ENCODE measurements around the gene CFAP100.

The CFAP100 gene

DNA sequence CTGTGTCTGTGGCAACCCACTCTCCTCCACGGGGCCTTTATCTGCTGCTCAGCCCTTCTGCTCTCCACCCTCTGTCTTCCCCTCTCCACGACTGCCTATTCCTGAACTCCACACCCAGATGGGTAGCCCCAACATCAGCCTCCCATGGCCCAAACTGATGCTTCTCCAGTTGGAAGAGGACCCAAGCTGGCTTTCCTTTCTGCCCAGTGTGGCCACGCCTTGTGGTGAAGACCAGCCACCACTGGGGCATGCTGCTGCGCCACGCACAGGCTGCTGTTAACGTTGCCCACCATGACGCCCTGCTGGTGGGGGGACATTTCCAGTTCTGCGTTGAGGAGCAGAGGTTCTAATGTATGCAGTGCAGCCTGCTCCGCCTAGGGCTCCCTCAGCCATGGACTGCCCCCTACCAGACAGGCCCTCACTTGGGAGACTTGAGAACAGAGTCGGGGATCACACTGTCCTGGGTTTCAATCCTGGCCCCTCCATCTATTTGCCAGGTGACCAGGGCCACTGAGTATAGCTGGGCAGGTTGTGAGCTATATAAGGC lies 26.9 kb downstream of the CFAP100 start:
- no peak for DNase-seq (ENCODE audit: low read depth)

DNA sequence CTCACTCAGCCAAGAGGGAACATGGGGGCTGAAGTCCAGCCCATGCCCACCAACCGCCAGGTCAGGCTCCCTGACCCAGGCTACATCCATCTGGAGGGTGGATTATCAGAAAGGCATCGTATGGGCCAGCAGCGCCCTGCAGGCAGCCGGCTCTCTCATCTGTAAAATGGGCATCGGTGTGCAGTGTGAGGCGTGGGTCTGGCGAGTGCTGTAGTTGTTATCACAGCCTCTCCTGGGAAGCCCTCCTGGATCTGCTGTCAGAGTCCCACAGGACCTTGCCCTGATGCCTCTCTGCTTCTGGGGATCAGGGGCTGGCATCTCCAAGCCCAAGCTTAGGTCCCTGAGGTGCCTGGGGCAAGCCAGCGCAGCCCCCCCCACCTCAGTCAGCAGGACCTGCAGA lies 27.4 kb downstream of the CFAP100 start:
- no peak for DNase-seq (ENCODE audit: low read depth)

DNA sequence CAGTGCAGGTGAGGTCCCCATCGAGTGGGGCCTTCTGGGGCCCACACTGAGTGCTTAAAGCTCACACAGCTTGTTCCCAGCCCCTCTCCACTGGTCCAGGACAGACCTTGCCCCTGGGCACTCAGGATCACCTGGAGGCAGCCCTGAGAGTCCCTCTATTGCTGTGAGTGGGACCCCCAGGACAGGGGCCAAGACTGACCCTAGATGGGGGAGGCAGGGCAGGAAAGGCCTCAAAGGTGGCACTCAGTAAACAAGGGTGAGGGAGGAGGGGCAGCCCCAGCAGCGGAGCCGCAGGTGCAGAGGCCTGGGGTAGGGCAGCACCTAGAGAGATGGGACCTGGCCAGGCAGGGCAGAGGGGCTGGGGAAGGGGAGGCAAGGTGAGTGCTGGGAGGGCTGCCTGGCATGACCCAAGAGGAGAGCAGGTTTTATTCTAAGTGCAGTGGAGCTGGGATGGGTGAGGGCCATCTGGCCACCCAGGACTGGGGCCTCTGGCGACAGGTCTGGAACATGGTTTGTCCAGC lies 27.9 kb downstream of the CFAP100 start:
- no peak for DNase-seq (ENCODE audit: low read depth)

DNA sequence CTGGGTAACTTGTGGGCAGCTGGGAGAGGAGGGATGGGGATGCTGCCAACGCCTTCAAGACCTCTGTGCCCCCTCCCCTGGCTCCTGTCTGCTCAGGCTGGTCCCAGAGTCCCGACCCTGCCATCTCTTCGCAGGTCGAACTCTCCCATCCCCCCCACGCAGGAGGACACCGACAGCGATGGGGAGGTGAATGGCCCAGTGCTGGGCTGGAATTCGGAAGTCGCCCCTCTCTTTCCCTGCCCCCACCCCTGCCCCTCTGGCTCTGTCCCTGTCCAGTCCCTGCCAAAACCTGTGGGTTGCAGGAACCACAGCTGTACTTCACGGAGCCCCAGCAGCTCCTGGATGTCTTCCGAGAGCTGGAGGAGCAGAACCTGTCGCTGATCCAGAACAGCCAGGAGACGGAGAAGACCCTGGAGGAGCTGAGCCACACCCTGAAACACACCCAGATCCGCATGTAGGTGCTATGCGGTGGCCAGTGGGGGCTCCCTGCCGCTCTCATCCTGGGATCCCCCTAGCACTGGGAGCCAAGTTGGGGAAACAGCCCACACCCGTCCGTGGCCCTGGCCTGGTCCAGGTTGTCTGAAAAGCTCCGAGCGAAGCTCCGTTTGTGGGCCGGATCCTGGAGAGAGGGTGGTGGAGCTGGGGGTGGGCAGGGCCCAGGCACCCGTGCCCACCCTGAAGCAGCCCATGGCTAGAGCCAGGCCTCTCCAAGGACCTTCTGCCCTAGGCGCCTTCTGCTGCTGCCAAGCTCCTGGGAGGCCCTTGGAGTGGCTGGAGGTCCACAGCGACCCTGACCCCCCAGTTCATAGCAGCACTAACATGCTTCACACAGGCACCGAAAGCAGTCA lies 28.7 kb downstream of the CFAP100 start:
- no peak for DNase-seq (ENCODE audit: low read depth)

DNA sequence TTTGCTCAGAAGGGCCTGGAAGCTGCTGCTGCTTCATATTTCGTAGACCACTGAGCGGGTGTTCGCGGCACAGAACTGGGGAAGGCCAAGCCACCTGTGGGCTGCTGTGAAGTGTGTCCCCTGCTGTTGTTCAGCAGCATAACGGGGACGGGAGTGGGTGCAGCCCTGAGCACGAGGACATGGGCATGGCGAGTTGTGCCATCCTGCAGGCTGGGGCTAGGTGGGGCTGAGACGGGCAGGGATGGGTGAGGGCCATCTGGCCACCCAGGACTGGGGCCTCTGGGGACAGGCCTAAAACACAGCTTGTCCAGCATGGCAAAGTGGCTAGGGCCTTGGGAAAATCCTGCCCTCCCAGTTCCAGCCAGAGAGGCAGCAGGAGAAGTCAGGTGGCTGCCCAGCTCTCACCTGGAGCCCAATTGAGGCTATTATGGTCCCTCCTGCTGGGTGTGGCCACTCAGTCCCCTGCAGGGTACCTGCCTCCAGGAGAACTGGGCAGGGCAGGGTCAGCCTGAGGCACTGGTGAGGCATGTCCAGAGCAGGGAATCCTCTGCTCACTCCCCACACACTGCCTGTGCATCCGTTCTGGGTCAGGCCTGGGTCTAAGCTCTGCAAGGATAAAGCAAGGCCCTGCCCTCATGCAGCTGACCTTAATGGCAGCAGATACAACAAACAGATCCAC lies 29.5 kb downstream of the CFAP100 start:
- DNase-seq (ENCODE audit: low read depth), result no peak

DNA sequence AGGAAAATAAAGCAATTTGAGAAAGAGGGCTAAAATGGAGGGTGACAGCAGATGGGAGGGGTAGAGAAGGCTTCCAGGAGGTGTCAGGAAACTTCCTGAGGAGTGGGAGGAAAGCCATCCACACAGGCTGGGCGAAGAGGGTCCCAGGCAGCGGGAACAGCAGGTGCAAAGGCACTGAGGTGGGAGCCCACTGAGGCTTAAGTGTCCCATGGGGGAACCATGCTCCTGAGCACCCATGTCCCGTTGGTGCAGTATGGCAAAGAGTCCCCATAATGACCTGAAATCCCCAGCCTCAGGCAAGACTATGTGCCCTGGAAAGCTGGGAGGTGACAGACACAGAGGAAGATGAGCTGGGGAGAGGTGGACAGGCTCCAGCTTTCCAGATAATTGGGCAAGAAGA lies 30.0 kb downstream of the CFAP100 start:
- no peak for DNase-seq (ENCODE audit: low read depth)

DNA sequence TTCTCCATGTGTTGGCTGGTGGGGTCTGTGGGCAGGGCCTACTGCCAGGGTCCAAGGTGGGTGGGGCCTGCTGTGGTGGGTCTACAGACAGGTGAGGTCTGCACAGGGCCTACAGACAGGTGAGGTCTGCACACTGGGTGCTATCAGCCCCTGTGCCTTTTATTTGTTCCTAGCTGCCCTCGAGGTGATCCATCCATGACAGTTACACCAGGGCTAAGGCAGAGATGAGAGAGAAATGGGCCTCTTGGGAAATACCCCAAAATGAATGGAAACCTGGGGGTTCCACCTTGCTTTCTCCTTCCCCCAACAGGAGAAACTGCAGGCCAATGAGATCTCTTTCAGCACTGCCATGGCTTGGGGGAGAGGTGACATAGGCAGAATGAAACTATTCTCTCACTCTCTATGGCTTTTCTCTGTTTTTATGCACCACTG lies 36.4 kb downstream of the CFAP100 start:
- DNase-seq (ENCODE audit: low read depth), result no peak

DNA sequence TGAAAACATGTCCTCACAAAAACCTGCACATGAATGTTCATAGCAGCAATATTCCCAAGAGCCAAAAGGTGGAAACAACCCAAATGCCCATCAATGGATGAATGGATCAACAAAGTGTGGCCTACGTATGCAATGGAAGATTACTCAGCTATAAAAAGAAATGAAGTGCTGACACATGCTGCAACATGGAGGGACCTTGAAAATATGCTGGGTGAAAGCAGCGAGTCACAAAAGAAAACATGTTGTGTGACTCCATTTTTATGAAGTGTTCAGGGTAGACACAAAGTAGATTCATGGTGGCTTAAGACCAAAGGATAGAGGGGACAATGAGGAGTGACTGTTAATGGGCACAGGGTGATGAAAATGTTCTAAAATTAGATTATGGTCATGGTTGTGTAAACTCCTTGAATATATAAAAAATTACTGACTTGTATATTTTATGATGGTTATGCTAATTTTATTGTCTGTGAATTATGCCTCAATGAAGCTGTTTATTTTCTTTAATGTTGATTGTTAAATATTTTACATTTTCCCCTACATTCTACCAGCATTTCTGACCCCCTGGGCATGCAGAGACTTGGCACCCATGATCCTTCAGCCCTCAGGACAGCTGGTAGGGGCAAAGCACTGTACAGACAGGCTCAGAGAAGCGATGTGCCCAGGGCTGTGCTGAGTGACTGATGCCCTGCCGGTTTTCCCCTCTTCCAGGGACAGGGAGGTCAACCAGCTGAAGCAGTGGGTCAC lies 37.8 kb downstream of the CFAP100 start:
- no peak for DNase-seq (ENCODE audit: low read depth)

DNA sequence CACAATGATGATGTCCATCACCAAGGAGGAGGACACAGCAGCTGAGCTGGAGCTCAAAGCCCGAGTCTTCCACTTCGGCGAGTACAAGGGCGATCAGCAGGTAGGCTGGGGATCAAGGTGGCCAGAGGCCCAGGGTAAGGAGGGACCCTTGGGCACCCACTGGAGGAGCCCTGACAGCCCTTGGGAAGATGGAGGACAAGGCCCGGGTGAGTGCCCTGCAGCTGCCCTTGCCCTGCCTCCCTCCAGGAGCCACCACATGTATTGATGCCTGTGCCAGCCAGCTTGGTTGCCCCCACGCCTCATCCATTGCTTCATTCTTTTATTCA lies 38.4 kb downstream of the CFAP100 start:
- DNase-seq (ENCODE audit: low read depth), result no peak

DNA sequence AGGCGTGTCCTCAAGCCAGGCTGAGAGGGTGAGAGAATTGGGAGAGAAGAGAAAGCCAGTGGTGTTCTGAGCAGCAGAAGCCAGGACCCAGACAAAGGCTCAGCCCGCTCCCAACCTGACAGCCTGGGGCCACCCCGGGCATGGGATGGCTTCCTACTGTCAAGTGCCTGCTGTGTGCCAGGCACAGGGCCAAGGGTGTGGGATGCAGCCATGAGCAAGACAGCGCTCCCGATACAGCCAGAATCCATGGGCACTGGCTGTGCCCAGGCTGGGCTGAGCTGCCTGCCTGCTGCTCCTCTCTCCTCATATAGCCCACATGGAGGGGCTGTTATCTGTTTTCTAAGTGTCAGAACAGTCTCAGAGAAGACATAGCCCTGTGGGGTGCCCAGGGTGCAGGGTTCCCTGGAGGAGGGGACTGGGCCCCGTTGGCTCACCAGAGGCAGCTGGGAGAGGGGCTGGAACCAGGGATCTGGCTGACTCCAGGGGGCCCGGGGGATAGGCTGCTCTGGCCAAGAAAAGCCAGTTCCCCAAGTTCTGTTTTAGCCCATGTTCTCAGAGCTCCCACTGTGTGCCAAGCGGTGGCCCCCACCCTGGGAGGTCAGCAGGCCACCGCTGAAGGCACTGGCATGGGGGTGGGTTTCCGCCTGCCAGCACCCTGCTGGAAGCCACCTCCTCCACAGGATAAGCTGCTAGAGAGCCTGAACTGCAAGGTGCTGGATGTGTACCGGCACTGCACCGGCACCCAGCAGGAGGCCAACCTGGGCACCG lies 39.0 kb downstream of the CFAP100 start:
- DNase-seq (ENCODE audit: low read depth), result no peak

DNA sequence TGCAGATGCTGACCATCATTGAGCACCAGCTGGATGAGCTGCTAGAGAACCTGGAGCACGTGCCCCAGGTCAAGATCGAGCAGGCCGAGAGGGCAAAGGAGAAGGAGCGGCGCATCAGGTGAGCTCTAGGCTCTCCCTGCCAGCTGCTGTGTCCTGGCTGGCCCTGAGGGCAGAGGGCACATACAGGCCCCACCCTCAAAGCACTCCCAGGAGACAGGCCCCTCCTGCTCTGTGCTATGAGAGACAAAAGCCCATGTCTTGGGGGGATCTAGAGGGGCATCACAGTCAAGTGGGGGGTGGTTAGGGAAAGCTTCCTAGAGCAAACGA lies 39.5 kb downstream of the CFAP100 start:
- DNase-seq (ENCODE audit: low read depth), result no peak

DNA sequence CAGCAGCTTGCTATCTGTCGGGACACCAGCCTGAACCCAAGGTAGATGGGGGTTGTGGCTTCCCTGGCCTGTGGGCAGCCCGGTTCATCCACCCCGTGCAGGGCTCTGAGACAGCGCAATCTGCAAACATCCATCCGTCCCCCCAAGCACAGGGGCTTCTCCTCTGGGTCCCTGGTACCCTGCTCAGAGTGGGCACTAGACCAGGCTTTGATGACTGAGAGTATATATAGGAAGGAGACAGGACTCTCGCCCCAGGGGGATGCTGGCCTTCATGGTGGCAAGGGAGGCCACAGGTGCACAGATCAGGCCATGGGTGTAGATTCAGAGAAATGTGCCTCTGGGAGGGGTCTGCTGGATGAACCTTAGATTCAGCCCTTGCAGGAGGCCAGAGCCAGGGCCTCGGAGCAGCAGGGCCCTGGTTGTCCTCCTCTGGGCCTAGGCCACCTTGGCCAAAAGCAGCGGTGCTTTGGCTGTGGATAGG lies 40.3 kb downstream of the CFAP100 start:
- no peak for DNase-seq (ENCODE audit: low read depth)

DNA sequence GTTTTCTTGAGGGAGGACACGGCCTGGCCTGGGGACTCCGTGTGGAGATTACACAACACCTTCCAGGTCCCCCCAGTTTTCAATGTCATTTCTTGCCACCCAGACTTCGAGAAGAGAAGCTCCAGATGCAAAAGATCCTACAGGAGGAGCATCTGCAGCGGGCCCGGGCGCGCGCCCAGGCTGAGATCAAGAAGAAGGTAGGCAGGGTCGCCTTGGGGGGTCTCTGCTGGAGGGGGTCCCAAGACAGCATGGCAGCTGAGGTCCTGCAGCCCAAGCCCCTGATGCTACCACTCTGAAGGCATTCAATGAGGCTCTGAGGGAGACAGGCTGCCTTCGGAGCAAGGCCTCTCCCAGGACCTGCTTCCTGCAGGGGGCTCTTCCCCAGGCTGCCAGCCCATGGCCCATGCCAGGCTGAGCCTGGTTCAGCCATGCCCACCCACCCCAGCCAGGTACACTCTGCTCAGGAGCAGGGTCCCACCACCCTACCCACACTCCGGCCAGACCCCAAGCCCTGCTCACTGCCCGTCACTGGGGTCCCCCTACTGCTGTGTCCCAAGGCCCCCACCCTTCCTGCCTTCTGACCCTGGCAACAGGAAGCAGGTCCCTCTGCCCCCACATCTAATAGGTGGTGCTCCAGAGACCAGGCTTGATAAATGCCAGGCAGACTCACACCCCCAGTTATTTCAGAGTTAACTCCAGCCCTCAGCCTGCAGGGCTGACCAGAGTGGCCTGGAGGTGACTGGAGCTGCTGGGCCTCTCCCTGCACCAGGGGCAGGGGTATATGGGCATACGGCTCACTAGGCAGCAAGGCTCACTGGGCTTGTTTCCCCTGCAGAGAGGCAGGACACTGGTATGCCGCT lies 41.0 kb downstream of the CFAP100 start:
- DNase-seq (ENCODE audit: low read depth), result no peak

DNA sequence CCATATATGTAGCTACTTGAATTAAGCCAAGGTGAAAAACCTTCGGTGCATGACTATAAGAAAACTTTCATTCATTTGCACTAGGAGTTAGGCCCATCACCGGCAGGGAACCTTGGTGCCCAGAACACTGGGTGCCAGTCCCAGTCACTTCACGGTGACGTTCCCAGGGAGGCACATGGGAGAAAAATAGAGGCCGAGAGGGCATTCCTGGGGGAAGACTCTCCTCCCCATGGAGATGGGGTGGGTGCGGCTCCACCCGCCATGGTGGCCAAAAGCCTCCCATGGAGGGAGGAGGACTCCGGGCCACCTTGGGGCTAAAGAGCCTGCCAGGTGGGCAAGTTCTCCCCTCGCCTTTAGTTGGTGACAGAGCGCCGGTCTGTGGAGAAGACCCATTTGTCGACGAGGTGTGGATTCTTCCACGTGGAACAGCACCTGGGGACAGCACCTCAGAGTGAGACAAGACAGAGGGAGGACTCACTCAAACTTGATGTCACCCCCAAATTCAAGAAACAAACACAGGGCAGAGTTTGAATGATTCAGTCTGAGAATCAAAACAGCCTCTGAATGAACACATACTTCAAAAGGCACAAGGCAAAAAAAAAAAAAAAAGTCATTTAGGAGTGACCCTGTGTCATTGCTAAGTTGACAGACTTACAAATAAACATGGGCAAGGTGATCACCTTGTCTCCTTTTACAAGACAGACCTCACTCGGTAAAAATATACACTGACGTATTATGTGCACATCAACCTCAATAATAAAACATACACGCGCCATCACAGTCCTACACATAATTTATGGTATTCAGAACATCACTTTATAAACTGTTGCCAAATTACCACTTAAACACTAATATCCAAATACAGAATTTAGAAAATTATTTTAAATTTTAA lies 42.4 kb downstream of the CFAP100 start:
- DNase-seq (ENCODE audit: low read depth), result no peak

DNA sequence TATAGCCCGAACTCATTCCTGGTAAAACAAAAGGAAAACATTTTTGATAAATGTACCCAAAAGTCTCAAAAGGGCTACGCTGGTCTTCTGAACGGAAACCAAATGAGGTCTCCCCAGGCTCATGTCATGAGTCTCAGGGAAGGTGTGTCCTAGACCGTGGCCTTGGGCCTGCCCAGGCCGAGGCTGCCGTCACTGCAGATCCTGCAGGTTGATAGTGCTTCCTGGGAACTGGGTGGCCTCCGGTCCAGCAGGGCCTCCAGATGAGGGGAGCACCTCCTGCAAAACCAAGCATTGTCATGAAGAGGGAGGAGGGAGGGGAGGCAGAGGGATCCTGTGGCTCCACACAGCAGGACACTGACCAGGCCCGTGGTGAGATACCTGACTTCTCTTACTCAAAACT lies 43.5 kb downstream of the CFAP100 start:
- DNase-seq (ENCODE audit: low read depth), result no peak

DNA sequence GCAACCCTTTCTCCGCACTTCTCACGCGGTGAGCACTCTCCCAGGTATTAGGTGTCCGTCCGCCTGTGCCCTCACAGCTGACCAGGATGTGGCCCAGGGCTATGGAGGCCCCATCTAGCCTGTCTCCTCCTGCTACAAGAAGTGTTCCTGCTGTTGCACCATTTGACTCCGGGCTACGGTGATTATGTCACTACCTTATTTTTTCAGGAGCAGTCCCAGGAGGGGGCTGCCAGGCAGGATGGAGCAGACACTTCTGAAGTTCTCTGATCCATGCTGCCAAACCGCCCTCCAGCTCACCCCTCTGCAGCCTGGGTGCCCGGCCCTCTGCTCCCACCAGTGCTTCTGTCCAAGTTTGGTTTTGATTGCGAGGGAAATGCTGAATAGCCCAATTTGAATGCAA lies 44.0 kb downstream of the CFAP100 start:
- no peak for DNase-seq (ENCODE audit: low read depth)

DNA sequence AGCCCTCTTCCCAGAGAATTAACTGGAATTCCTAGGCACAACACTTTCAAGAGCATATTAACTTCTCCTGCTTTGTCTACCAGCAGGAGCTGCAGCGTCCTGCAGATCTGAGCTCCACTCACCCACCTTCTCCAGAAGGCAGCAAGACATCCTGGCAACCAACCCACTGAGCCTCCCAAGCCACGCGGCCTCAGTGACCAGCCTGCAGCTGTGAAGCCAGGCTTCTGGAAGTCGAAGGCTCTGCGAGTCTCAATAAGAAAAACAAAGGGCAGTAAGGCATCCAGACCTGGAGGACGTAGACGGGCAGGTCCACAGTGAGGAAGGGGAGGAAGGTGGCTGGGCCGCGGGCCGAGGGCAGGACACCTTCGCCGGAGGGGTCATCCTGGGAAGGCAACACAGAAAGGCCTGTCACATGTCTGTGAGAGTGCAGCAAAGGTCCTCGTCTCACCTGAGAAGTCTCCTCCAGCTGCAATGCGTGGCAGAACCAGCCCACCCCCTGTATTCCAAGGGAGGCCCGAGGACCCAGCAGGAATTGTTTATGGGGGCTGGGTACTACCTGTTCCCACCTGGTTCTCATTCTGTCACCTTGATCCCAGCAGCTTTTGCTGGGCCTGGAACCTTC lies 44.7 kb downstream of the CFAP100 start:
- DNase-seq (ENCODE audit: low read depth), result no peak

DNA sequence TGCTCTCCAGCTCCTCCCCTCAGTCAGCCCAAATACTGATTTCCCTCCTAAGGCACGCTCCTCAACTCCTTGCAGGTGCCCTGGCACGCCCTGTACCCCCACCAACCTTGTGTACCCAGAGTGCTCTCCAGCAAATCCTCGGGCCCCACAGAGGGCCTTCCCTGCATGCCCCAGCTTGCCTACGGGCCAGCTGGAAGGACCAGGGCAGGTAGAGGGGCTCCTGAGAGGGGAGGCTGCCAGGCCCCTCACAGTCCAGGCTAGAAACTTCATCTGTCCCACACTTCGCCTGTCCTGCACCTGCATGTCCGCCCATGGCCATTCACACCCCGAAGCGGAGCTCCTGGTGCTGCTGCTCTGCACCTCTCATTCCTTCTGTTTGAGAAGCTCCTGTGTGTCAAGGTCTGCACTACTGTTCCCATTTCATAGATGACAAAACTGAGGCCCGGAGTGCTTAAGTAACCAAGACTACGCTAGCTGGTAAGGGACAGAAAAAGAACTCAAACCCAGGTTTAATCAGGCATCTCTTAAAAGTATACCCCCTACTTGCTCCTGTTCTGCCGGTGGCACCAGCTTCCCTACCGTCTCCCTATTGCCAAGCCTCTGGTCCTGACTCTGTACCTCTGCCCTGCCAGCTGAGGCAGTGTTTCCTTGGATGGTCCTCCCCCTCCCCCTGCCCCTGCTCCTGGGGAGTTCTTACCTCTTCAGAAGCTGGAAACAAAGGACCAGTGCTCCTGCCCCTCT lies 45.4 kb downstream of the CFAP100 start:
- DNase-seq (ENCODE audit: low read depth), result no peak

DNA sequence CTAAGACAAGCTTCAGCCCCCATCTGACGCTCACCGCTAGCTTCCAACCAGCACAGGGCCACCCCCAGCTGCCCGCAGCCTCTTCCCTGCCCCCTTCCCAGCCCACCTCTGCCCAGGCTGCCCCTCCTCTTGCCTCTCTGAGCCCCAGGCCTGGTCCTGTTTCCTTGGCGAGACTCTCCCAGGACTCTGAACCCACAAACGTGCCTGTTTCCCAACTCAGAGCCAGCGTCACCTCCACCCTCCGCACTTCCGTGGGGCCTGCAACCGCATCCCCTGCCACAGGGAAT lies 45.9 kb downstream of the CFAP100 start:
- DNase-seq (ENCODE audit: low read depth), result no peak

All from activated gamma-delta T cell treated with anti-CD3 and anti-CD28 coated beads, Interleukin-2, amount 50 U/mL, for 16 hours (primary cell).